Measurements from ENCODE around the gene LETM1.

- TF ChIP-seq CTCF (conservative IDR thresholded peaks at IDR 0.05 in 1 of 2, IDR thresholded peaks at IDR 0.05 in 1 of 2; ENCODE audit: low read depth in 1 of 2, low read length in 2 of 2): no peak
- TF ChIP-seq EZH2 (IDR thresholded peaks at IDR 0.05; ENCODE audit: low read length, missing control alignments): no peak
These were observed 76.2 kb downstream of the LETM1 start for GRCh38 chr4:1779588-1780382.

Measured in fibroblast of lung (primary cell).